GM23338 (cell line): ENCODE data around the gene IGF2R. TPM values are rescaled to one million over a fixed set of nuclear protein-coding genes. Genes with fewer than 3 reads are reported as not detected.

Experiments used
- ATAC-seq: fragments of 200-7000 bp; cut with Tn5 transposase; 3 replicates; pipeline ENCODE4 v1.9.1; 2020
- DNase-seq: peaks from one replicate; pipeline ENCODE4 v3.0.0-alpha.2; 2015; ENCODE audit warnings: low spot score
- H2AFZ ChIP-seq: fragments of 200-600 bp; sonication (generic); 2 replicates; pipeline ENCODE4 v1.8.0; 2016; ENCODE audit warnings: antibody characterized with exemption, mild to moderate bottlenecking, moderate library complexity
- H3F3A ChIP-seq: fragments of 200-600 bp; sonication (generic); replicated peaks from 2 replicates; pipeline ENCODE4 v1.8.0; 2017; ENCODE audit warnings: antibody characterized with exemption, mixed run types, low read depth
- H3K27ac ChIP-seq: fragments of 200-600 bp; sonication (generic); 2 replicates; pipeline ENCODE4 v1.6.1; 2016; ENCODE audit warnings: low read depth
- H3K27me3 ChIP-seq: fragments of 200-600 bp; sonication (generic); 2 replicates; pipeline ENCODE4 v1.8.0; 2016; ENCODE audit warnings: mild to moderate bottlenecking, mixed run types, moderate library complexity; ENCODE audit not compliant: insufficient read depth
- H3K36me3 ChIP-seq: fragments of 200-600 bp; sonication (generic); 2 replicates; pipeline ENCODE4 v1.8.0; 2016; ENCODE audit warnings: mild to moderate bottlenecking; ENCODE audit not compliant: insufficient read depth
- H3K4me1 ChIP-seq: fragments of 200-600 bp; sonication (generic); 2 replicates; pipeline ENCODE4 v1.8.0; 2016; ENCODE audit warnings: mild to moderate bottlenecking, moderate library complexity; ENCODE audit not compliant: insufficient read depth
- H3K4me2 ChIP-seq: fragments of 200-600 bp; sonication (generic); 2 replicates; pipeline ENCODE4 v1.7.1; 2017; ENCODE audit warnings: mixed run types
- H3K4me3 ChIP-seq: fragments of 200-600 bp; sonication (generic); 2 replicates; pipeline ENCODE4 v1.6.1; 2016; ENCODE audit warnings: mixed run types
- H3K79me2 ChIP-seq: fragments of 200-600 bp; sonication (generic); replicated peaks from 2 replicates; pipeline ENCODE4 v1.8.0; 2017; ENCODE audit warnings: mild to moderate bottlenecking; ENCODE audit not compliant: insufficient read depth
- H3K9me2 ChIP-seq: fragments of 200-600 bp; sonication (generic); 2 replicates; pipeline ENCODE4 v1.8.0; 2017; ENCODE audit not compliant: insufficient read depth
- H4K20me1 ChIP-seq: fragments of 200-600 bp; sonication (generic); replicated peaks from 2 replicates; pipeline ENCODE4 v1.8.0; 2017; ENCODE audit warnings: mild to moderate bottlenecking; ENCODE audit not compliant: insufficient read depth
- H3K27ac Mint-ChIP-seq: 2 replicates; pipeline ENCODE4 v1.8.0; 2020; ENCODE audit warnings: inconsistent platforms, mild to moderate bottlenecking, moderate library complexity, mixed read lengths
- H3K27me3 Mint-ChIP-seq: 3 replicates; pipeline ENCODE4 v1.8.0; 2022; ENCODE audit warnings: low read depth, mild to moderate bottlenecking, moderate library complexity, mixed read lengths, inconsistent platforms; ENCODE audit not compliant: insufficient read depth, poor library complexity
- H3K36me3 Mint-ChIP-seq: 3 replicates; pipeline ENCODE4 v1.8.0; 2021; ENCODE audit warnings: low read depth, mild to moderate bottlenecking, inconsistent platforms, moderate library complexity, mixed read lengths
- H3K4me1 Mint-ChIP-seq: 3 replicates; pipeline ENCODE4 v1.8.0; 2020; ENCODE audit warnings: mild to moderate bottlenecking, inconsistent platforms, mixed read lengths
- H3K4me3 Mint-ChIP-seq: 3 replicates; pipeline ENCODE4 v1.8.0; 2021; ENCODE audit warnings: moderate library complexity, mild to moderate bottlenecking, inconsistent platforms, mixed read lengths
- H3K9me3 Mint-ChIP-seq: 3 replicates; pipeline ENCODE4 v1.8.0; 2020; ENCODE audit warnings: moderate library complexity, mild to moderate bottlenecking, inconsistent platforms, mixed read lengths
- CREB1 ChIP-seq: fragments of 250-450 bp; sonication (Bioruptor Pico); IDR thresholded peaks from 2 replicates; pipeline ENCODE4 v1.5.0; 2020; ENCODE audit warnings: low read depth, mild to moderate bottlenecking, moderate library complexity
- ETS1 ChIP-seq: IDR thresholded peaks from 2 replicates; pipeline ENCODE4 v1.6.1; 2016; ENCODE audit warnings: antibody characterized with exemption
- EZH2 ChIP-seq: fragments of 200-600 bp; sonication (generic); IDR thresholded peaks from one replicate; pipeline ENCODE4 v1.8.0; 2017; ENCODE audit warnings: antibody characterized with exemption, mild to moderate bottlenecking, low read depth; ENCODE audit not compliant: unreplicated experiment
- EZH2phosphoT487 ChIP-seq: fragments of 200-600 bp; sonication (generic); IDR thresholded peaks from one replicate; pipeline ENCODE4 v1.8.1; 2018; ENCODE audit warnings: antibody characterized with exemption; ENCODE audit not compliant: unreplicated experiment
- JUNB ChIP-seq: IDR thresholded peaks from one replicate; pipeline ENCODE4 v1.6.1; 2016; ENCODE audit warnings: antibody characterized with exemption; ENCODE audit not compliant: unreplicated experiment
- POLR2AphosphoS5 ChIP-seq: IDR thresholded peaks from 2 replicates; pipeline ENCODE4 v1.6.1; 2016; ENCODE audit warnings: antibody characterized with exemption, low read depth
- STAT1 ChIP-seq: IDR thresholded peaks from one replicate; pipeline ENCODE4 v1.6.1; 2016; ENCODE audit warnings: antibody characterized with exemption; ENCODE audit not compliant: unreplicated experiment
- ZNF331 ChIP-seq: fragments of 250-450 bp; sonication (Bioruptor Pico); IDR thresholded peaks from 2 replicates; pipeline ENCODE4 v1.5.0; 2020; ENCODE audit warnings: low read depth, mild to moderate bottlenecking, moderate library complexity
- ZNF462 ChIP-seq: fragments of 250-450 bp; sonication (Bioruptor Pico); IDR thresholded peaks from 2 replicates; pipeline ENCODE4 v1.5.0; 2020; ENCODE audit warnings: mild to moderate bottlenecking, moderate library complexity
- polyA plus RNA-seq: library from polyadenylated mRNA; unstranded; fragments of >200 nt; fragmentation: Nextera tagmentation; extraction: Ambion mirVana; gene quantifications from 2 replicates; pipeline ENCODE4 v1.2.1, GENCODE V29; 2016
- total RNA-seq: library from RNA; depleted of rRNA; stranded (reverse); fragments of >200 nt; shearing (Covaris generic); gene quantifications from 2 replicates; pipeline ENCODE4 v1.2.3, GENCODE V29; 2014

IGF2R gene
- total and polyA plus RNA-seq, 2 experiments from 2014 or later = 12.5 to 76.4 TPM

- no peak for TF ChIP-seq ZNF462 (CRISPR knock-in tag)
- no peak for TF ChIP-seq EZH2
- no peak for TF ChIP-seq ETS1
Measured at GRCh38 chr6:160118620-160119229, 149.8 kb downstream of the IGF2R start (continued).

GRCh38 chr6:160120087-160120486 is 151.2 kb downstream of the IGF2R start:
- Histone ChIP-seq H3K36me3 (no peaks in the 10 kb centered on the region), H4K20me1 (no peaks in the 10 kb centered on the region), H2AFZ (no peak overlapping the region), H3K79me2 (no peaks in the 10 kb centered on the region), H3K4me1 (no peaks in the 10 kb centered on the region), H3F3A (no peaks in the 10 kb centered on the region), H3K27me3 (no peaks in the 10 kb centered on the region), H3K27ac (no peak overlapping the region), H3K9me2 (no peaks in the 10 kb centered on the region), H3K4me2 (no peak overlapping the region), H3K4me3 (no peak overlapping the region)
- Mint-ChIP-seq H3K4me3 (no peak overlapping the region), H3K27ac (no peak overlapping the region), H3K9me3 (peaks cover 26% of the 10 kb centered on the region), H3K27me3 (peaks cover 5% of the 10 kb centered on the region), H3K36me3 (peaks cover 26% of the 10 kb centered on the region), H3K4me1 (no peaks in the 10 kb centered on the region)
- ATAC-seq (no peak), DNase-seq (no peak)
- TF ChIP-seq ZNF331 (CRISPR knock-in tag) = no peak
- TF ChIP-seq POLR2AphosphoS5 = no peak
- TF ChIP-seq EZH2phosphoT487 = no peak
- no peak for TF ChIP-seq ZNF462 (CRISPR knock-in tag)
- TF ChIP-seq EZH2 = no peak
- no peak for TF ChIP-seq CREB1 (CRISPR knock-in tag)
- TF ChIP-seq STAT1 = no peak
- no peak for TF ChIP-seq JUNB
